H1 (cell line): ENCODE data around the gene MYO9A. TPM values are rescaled to one million over a fixed set of nuclear protein-coding genes. Genes with fewer than 3 reads are reported as not detected.

Experiments used
- ATF3 ChIP-seq: IDR thresholded peaks from 2 replicates; pipeline ENCODE4 v1.6.1; 2011; ENCODE audit warnings: low read depth, mild to moderate bottlenecking, low read length; ENCODE audit not compliant: insufficient read depth
- CHD1 ChIP-seq: IDR thresholded peaks from 2 replicates; pipeline ENCODE4 v1.6.1; 2012; ENCODE audit warnings: low read depth, low read length, improper control_type of control experiment
- CHD7 ChIP-seq: fragments of 300-600 bp; sonication (generic); IDR thresholded peaks from 2 replicates; pipeline ENCODE4 v1.7.1; 2012; ENCODE audit warnings: low read length, moderate library complexity, mild to moderate bottlenecking, inconsistent platforms; ENCODE audit not compliant: insufficient replicate concordance
- GTF2F1 ChIP-seq: IDR thresholded peaks from 2 replicates; pipeline ENCODE4 v1.6.1; 2012; ENCODE audit warnings: low read depth, low read length, improper control_type of control experiment, borderline replicate concordance
- HDAC2 ChIP-seq, 2 experiments: fragments of 300-600 bp in 1 of 2; sonication (generic) in 1 of 2; IDR thresholded peaks; 2 replicates each; pipeline ENCODE4 v1.6.1; 2011 to 2012; ENCODE audit warnings: low read depth in 2 of 2, low read length in 2 of 2, mild to moderate bottlenecking in 2 of 2, moderate library complexity in 2 of 2, borderline replicate concordance in 1 of 2, inconsistent platforms in 1 of 2
- KDM4A ChIP-seq: IDR thresholded peaks from one replicate; pipeline ENCODE4 v1.7.1; 2012; ENCODE audit warnings: low read depth, mild to moderate bottlenecking, moderate library complexity, low read length, inconsistent platforms; ENCODE audit not compliant: severe bottlenecking
- MAFK ChIP-seq: IDR thresholded peaks from 2 replicates; pipeline ENCODE4 v1.6.1; 2012; ENCODE audit warnings: low read depth, mild to moderate bottlenecking, improper control_type of control experiment, low read length
- SAP30 ChIP-seq: fragments of 300-600 bp; sonication (generic); IDR thresholded peaks from 2 replicates; pipeline ENCODE4 v1.7.1; 2012; ENCODE audit warnings: low read length, moderate library complexity, mild to moderate bottlenecking, inconsistent platforms; ENCODE audit not compliant: insufficient read depth, insufficient replicate concordance
- TAF1 ChIP-seq: IDR thresholded peaks from 2 replicates; pipeline ENCODE4 v1.6.1; 2011; ENCODE audit warnings: mild to moderate bottlenecking, low read depth, low read length
- polyA plus RNA-seq, 7 experiments: library from polyadenylated mRNA; depleted of rRNA in 3 of 7; stranded (reverse) in 5 of 7; unstranded in 2 of 7; fragments of >200 nt in 5 of 7; fragments of 200-250 nt in 2 of 7; gene quantifications; 1 replicate in 5 of 7; 2 replicates in 1 of 7; 4 replicates in 1 of 7; pipeline versions ENCODE4 v1.2.1 to v1.2.3, GENCODE V29; 2011 to 2013; ENCODE audit warnings: missing spikeins in 2 of 7, mixed read lengths in 2 of 7
- total RNA-seq: library from RNA; stranded (reverse); fragmentation: NEBNext Ultra II Directional; extraction: Animal tissue kit (Norgen Biotek cat#: 25700); gene quantifications from 2 replicates; pipeline ENCODE4 v1.2.1, GENCODE V29; 2021

Gene MYO9A
- total and polyA plus RNA-seq, 2 of the 8 experiments (the other 6 are each of a cell fraction or from before 2014, with no cell fraction given), result 3.9 to 26.0 TPM

- TF ChIP-seq CHD7 (no peak), TAF1 (no peak), CHD1 (no peak), MAFK (no peak), SAP30 (no peak), KDM4A (no peak), HDAC2 (IDR thresholded peaks at IDR 0.05; ENCODE audit: borderline replicate concordance in 1 of 2, low read depth in 2 of 2, low read length in 2 of 2) (no peak), GTF2F1 (no peak), ATF3 (no peak)
Measured at GRCh38 chr15:72065801-72066200, 52.1 kb downstream of the MYO9A start (continued).
